Stimulated activated CD4-positive, alpha-beta T cell treated with anti-CD3 and anti-CD28 coated beads, Interleukin-4, amount 100 ng/mL, for 48 hours (primary cell): Measurements from ENCODE around the gene HPN.
"Not testable (repeated sequence)": the region's sequence is repeated elsewhere in the genome, so short reads cannot be mapped to it uniquely, and the experiment has no call there.

Source experiments
- DNase-seq, 2 donors: peaks; one replicate each; pipeline ENCODE4 v3.0.0-alpha.2; 2020; ENCODE audit warnings: low read depth in 2 of 2

HPN gene

GRCh38 chr19:35083691-35084508 is 42.4 kb downstream of the HPN start:
- no peak for DNase-seq

- no peak for DNase-seq
Observed at GRCh38 chr19:35084509-35084762, 42.9 kb downstream of the HPN start.

- DNase-seq: no peak
Observed at GRCh38 chr19:35085947-35086346, 44.4 kb downstream of the HPN start.

GRCh38 chr19:35086455-35086854 is 44.9 kb downstream of the HPN start:
- DNase-seq: no peak

GRCh38 chr19:35087393-35087792 is 45.9 kb downstream of the HPN start:
- DNase-seq: no peak

GRCh38 chr19:35088131-35088913 is 46.8 kb downstream of the HPN start:
- no peak for DNase-seq

- no peak for DNase-seq
Observed at GRCh38 chr19:35089554-35089953, 48.0 kb downstream of the HPN start.

- DNase-seq: no peak
Observed at GRCh38 chr19:35090160-35090505, 48.6 kb downstream of the HPN start.

- peak; percentile 28 to 36 for DNase-seq
Observed at GRCh38 chr19:35090506-35091214, 49.1 kb downstream of the HPN start.

- DNase-seq: no peak
Observed at GRCh38 chr19:35093430-35093829, 51.9 kb downstream of the HPN start.

- no peak for DNase-seq
Observed at GRCh38 chr19:35093941-35094647, 52.6 kb downstream of the HPN start.

GRCh38 chr19:35094656-35095055 is 53.1 kb downstream of the HPN start:
- DNase-seq: no peak

GRCh38 chr19:35095667-35096368 is 54.3 kb downstream of the HPN start:
- no peak for DNase-seq

- no peak for DNase-seq
Observed at GRCh38 chr19:35098413-35099049, 57.0 kb downstream of the HPN start.

GRCh38 chr19:35099155-35099896 is 57.8 kb downstream of the HPN start:
- no peak for DNase-seq

- no peak for DNase-seq
Observed at GRCh38 chr19:35099897-35100275, 58.4 kb downstream of the HPN start.

GRCh38 chr19:35100588-35101533 is 59.3 kb downstream of the HPN start:
- no peak for DNase-seq

GRCh38 chr19:35101949-35102348 is 60.4 kb downstream of the HPN start:
- DNase-seq: not testable (repeated sequence)

GRCh38 chr19:35103614-35104013 is 62.1 kb downstream of the HPN start:
- DNase-seq: not testable (repeated sequence)
